Mucosa of gallbladder (tissue), 1 donor: ENCODE data around the gene LNPK. TPM values are rescaled to one million over a fixed set of nuclear protein-coding genes. Genes with fewer than 3 reads are reported as not detected.
"Not testable (repeated sequence)": the region's sequence is repeated elsewhere in the genome, so short reads cannot be mapped to it uniquely, and the experiment has no call there.

Source experiments
- DNase-seq: peaks from one replicate; pipeline ENCODE4 v3.0.0-alpha.2; 2020; ENCODE audit warnings: low spot score
- total RNA-seq: library from RNA; stranded (reverse); gene quantifications from one replicate; pipeline ENCODE4 v1.2.1, GENCODE V29; 2021
- donor health status: DM: no; HTN: no; CAD: no.

LNPK gene
- total RNA-seq, 1 donor from 2014 or later = 25.5 TPM

GRCh38 chr2:175973373-175973772, 28.7 kb downstream of the LNPK start:
- DNase-seq = no peak

DNA sequence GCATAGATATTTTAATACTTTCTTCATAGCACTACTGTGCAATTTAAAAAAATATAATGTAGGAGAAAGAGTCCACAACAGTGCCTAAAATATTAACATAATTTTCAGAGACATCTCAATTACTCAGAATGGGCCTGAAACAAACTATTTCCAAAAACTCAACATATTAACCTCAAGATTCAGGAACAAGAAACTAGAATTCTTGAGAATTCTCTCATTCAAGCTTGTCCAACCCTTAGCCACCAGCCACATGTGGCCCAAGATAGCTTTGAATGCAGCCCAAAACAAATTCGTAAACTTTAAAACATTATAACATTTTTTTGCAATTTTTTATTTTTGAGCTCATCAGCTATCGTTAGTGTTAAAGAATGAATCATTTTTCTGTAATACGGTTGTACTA, 35.2 kb downstream of the LNPK start:
- no peak for DNase-seq

DNA sequence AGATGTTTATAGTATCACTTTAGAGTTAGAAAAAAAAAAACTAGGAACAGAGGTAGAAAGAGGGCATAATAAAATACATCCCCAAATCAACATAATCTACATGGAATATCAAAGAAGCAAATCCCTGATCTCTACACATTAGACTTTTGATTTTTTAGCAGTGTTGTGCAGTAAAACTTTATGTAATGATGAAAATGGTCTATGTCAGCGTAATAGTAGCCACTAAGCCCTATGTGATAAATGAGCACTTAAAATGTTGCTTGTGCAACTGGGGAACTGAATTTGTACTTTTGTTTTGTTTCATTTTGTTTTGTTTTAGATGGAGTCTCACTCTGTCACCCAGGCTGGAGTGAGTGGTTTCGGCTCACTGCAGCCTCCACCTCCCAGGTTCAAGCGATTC, 36.3 kb downstream of the LNPK start:
- no peak for DNase-seq

GRCh38 chr2:175964195-175964594, 37.9 kb downstream of the LNPK start:
- DNase-seq = no peak

DNA sequence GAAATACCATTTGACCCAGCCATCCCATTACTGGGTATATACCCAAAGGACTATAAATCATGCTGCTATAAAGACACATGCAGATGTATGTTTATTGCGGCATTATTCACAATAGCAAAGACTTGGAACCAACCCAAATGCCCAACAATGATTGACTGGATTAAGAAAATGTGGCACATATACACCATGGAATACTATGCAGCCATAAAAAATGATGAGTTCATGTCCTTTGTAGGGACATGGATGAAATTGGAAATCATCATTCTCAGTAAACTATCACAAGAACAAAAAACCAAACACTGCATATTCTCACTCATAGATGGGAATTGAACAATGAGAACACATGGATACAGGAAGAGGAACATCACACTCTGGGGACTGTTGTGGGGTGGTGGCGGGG, 38.9 kb downstream of the LNPK start:
- DNase-seq = not testable (repeated sequence)

GRCh38 chr2:175957845-175958244, 44.2 kb downstream of the LNPK start:
- DNase-seq = no peak

- DNase-seq = no peak
Observed at GRCh38 chr2:175955136-175955535, 46.9 kb downstream of the LNPK start.

GRCh38 chr2:175950512-175950911, 51.6 kb downstream of the LNPK start:
- DNase-seq = no peak

DNA sequence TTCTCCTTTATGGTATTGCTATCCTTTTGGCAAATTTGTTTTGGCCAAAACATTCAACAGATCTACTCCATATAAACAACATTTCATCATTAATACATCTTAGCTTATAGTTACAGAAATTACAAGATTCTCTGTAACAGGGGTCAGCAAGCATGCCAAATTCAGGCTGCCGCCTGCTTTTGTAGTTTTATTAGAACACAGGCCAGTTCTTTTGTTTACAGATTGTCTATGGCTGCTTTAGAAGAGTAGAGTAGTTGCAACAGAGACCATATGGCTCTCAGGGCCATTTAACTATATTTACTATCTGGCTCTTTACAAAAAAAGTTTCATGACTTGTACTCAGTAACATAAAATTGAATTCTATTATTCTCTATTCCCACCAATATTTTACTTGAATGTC, 53.9 kb downstream of the LNPK start:
- no peak for DNase-seq

- no peak for DNase-seq
Observed at GRCh38 chr2:175947073-175947472, 55.0 kb downstream of the LNPK start.

- DNase-seq = no peak
Observed at GRCh38 chr2:175941699-175942098, 60.4 kb downstream of the LNPK start.

DNA sequence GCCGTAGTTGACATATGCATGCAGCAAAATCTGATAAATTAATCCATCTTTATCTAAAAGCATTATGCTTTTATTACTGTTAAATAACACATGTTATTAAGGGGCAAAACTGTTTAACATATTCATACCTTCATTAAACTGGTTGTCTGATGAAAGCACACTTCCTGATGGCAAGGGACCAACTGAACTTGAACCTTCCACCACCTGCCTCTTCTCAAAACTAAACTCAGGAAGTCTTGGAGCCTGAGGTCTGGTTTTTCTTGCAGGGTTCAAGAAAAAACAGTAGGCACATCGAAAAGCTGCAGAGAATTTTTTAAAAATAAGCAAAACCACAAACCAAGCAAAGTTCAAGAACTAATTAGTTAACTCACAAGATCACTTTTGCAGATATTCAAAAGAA, 64.9 kb downstream of the LNPK start:
- DNase-seq = no peak

- DNase-seq = no peak
Observed at GRCh38 chr2:175935289-175936181, 66.5 kb downstream of the LNPK start.

DNA sequence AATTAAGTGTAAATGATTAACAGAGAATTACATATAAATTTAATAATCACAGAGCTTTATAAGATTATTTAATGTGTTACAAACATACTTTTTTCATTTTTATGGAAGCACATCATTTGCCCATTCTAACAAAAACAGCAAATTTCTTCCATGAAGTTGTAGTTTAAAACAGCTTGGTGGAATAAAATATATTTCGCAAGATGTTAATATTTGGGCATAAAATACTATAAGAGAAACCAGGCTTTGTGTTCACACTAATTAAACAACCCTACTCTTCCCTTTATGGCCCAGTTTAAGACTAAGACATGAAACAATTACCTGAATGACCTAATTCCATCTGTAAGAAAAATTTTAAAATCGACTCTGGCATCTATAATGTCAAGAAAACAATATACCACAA, 69.4 kb downstream of the LNPK start:
- DNase-seq = no peak

DNA sequence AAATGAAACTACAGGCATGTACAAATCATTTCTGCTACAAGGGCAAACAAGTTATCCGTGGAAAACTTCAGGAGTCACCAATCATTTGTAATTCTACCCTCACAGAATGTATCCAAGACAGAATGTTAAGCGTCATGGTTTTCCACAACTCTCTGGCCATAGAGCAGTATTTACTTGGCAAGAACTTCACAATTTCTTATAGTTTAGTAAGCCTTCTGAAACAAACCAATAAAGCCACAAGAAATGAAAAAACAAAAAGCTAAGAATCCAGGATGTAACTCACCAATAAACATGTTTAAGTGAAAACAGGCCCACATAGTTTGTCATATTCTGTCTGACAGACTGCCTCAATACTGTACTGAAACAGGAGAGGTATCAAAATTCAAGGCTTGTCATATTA, 70.3 kb downstream of the LNPK start:
- no peak for DNase-seq

GRCh38 chr2:175930504-175930903, 71.6 kb downstream of the LNPK start:
- DNase-seq = no peak

- DNase-seq = no peak
Observed at GRCh38 chr2:175929850-175930249, 72.2 kb downstream of the LNPK start.

DNA sequence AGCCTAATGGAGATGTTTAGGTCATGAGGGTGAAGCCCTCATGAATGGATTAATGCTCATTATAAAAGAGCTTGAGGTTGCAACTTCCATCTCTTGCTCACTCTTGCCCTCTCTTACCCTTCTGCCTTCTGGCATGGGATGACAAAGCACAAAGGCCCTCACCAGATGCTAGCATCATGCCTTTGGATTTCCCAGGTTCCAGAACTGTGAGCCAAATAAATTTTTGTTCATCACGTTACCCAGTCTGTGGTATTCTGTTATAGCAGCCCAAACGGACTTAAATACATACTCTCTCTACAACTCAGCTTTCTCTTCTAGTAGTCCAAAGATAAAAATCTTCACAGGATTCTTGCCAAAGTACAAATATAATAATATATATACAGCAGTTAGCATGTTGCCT, 75.8 kb downstream of the LNPK start:
- DNase-seq = no peak

- no peak for DNase-seq
Observed at GRCh38 chr2:175922160-175922559, 79.9 kb downstream of the LNPK start.

- DNase-seq = no peak
Observed at GRCh38 chr2:175918935-175919334, 83.1 kb downstream of the LNPK start.

DNA sequence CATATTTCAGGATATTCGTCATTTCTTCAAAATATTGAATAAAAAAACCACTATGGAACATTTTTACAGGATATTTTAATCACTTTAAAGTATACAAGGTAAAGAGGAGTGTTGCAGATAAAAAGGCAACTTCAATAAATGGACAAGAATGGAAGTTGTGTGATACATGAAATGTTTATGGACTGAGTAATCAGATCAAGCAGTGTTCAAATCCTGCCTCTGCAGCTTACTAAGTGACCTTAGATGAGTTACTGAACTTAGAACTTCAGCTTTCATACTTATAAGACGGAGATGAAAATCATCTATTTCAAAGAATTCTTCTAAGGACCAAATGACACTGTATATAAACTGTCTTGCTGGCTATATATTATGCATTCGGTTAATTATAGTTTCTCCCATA, 87.2 kb downstream of the LNPK start:
- DNase-seq = no peak

- DNase-seq = not testable (repeated sequence)
Observed at GRCh38 chr2:175913849-175914743, 88.0 kb downstream of the LNPK start.

DNA sequence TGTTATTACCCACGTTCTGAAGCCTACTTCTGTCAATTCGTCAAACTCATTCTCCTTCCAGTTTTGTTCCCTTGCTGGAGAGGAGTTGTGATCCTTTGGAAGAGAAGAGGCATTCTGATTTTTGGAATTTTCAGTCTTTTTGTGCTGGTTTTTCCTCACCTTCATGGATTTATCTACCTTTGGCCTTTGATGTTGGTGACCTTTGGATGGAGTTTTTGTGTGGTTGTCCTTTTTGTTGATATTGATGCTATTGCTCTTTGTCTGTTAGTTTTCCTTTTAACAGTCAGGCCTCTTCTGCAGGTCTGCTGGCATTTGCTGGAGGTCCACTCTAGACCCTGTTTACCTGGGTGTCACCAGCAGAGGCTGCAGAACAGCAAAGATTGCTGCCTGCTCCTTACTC, 88.8 kb downstream of the LNPK start:
- not testable (repeated sequence) for DNase-seq
